ENCODE results near the gene CIDEB.
A peak's percentile ranks its signal among the peaks of the same experiment; 100 is the strongest.
"Not testable (repeated sequence)": the region's sequence is repeated elsewhere in the genome, so short reads cannot be mapped to it uniquely, and the experiment has no call there.

Gene CIDEB

DNA sequence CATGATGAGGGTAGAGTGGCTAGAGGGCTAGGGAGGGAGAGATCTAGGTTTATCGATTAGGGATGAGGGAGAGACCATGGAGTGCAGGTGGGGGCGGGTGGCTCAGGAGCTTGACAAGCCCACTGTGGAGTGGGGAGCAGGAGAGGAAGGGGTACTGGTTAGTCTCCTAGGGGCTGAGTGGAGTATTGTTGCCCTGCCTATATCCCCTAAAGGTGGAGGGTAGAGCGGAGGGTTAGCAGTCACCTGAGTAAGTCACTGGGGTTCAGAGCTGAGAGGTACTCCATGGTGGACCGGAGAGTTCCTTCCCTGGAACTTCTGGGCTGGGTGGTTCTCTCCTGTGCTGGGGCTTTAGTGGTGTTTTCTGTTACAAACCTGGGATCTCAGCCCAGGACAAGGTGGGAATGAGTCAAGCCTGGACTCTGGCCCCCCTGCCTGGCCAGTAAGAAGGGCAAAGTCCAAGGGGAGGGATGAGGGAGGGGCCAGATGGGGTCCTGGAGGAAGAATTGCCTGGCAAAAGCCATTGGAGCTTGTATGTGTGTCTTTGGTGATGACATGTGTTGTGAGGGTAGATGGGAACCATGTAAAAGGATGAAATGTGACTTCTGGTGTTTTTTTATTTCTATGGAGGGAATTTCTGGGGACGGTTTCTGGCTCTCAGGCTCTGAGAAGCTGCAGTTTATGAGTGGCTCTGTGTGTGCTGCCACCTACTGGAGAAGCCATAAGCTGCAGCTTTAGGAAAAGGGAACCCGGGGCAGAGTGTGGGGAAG is at the start of gene CIDEB:
CIDEB (minus strand) TSS at position 403 of the 767 bp plus-strand sequence; CDS start at position 284, 119 bp downstream.
- peak in 1 of 2 donors; percentile 49 for DNase-seq (ENCODE audit: low read depth in 2 of 2)

GRCh38 chr14:24356208-24356607 is 48.4 kb upstream of the CIDEB start:
- DNase-seq (ENCODE audit: low read depth in 2 of 2) = no peak

- DNase-seq (ENCODE audit: low read depth in 2 of 2) = no peak
These were observed 47.2 kb upstream of the CIDEB start for GRCh38 chr14:24355009-24355408.

DNA sequence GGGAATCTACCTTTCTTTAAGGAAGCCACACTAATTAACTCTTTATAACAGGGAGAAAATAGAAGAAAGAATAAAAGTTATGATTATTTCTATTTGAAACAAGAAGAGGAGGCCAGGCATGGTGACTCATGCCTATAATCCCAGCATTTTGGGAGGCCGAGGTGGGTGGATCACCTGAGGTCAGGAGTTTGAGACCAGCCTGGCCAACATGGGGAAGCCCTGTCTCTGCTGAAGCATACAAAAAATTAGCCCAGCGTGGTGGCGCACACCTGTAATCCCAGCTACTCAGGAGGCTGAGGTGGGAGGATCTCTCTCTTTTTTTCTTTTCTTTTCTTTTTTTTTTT is 46.7 kb upstream of the CIDEB start:
- not testable (repeated sequence) for DNase-seq (ENCODE audit: low read depth in 2 of 2)

DNA sequence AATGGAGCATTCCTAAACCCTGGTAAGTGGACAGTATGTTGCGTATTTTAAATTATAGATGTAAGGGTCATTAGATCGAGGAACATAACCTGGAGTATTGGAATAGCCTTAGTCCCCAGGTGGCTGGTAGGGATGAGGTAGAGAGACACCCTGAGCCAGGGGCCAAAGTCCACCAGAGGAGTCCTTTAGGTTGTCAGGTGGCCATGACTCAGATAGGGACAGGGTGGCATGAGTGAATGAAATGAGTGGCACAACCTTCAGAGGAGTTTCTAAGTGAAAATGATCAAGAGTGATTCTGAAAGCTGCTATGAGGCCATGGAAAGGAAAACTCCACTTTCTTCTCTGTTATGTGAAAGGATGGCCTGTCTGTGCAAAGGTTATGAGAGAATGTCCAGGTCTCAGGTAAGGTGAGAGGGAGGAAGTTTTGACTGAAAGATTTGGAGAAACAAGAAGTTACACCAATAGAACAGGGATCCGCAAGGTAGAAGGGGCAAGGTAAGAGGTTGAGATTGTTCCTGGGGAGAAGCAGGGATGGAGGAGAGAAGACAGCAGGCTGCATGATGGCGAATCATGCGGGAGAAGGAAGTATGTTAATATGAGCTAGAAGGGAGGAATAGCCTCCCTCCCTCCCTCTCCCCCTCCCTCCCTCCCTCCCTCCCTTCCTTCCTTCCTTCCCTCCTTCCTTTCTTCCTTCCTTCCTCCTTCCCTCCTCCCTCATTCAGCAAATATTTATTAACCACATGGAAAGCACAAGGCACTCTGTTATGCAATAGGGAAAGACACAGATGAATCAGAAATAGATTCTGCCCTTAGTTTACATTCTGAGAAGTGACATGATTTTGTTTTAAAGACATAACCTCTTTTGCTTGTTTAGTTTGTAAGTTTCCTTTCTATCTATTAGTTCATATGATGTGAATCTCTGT is 46.0 kb upstream of the CIDEB start:
- no peak for DNase-seq (ENCODE audit: low read depth in 2 of 2)

DNA sequence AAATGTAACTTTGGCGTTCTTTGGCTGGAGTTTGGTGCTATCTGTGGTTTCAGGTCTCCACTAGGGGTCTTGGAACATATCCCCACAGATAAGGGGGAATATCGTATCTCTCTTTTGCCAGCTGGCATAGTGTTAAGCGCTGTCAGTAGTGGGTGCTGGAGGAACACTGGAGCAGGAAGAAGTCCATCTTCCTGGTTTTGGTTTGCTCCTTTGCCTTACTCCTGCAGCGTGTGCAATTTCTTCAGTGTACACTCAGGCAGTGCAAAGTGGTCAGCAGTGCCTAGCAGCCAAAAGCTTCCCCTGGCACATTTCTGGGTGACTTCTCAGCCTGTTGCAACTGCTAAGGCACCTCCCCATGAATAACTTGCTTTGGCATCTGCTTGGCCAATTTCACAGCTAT is 43.7 kb upstream of the CIDEB start:
- no peak for DNase-seq (ENCODE audit: low read depth in 2 of 2)

GRCh38 chr14:24349742-24350141 is 42.0 kb upstream of the CIDEB start:
- DNase-seq (ENCODE audit: low read depth in 2 of 2) = no peak

GRCh38 chr14:24348186-24348585 is 40.4 kb upstream of the CIDEB start:
- no peak for DNase-seq (ENCODE audit: low read depth in 2 of 2)

GRCh38 chr14:24347134-24347533 is 39.4 kb upstream of the CIDEB start:
- no peak for DNase-seq (ENCODE audit: low read depth in 2 of 2)

- no peak for DNase-seq (ENCODE audit: low read depth in 2 of 2)
These were observed 36.3 kb upstream of the CIDEB start for GRCh38 chr14:24343795-24344660.

GRCh38 chr14:24342889-24343288 is 35.1 kb upstream of the CIDEB start:
- no peak for DNase-seq (ENCODE audit: low read depth in 2 of 2)

DNA sequence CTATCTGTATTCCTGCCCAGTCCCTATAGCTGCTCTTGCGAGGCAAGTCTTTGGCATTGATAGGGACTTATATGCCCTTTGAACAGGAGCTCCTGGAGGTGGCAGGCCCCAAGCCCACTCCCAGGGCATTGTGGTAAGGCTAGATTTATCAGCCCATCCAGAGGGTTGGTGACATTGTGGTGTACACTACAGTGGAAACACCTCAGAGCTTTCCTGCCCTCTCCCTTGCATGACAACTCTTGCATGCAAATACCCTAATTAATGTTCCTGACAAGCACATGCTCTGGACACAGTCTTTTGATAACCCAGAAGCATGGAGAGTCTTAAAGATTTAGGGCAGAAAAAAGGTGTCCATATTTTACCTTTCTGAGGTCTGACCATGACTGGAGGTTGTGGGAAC is 32.8 kb upstream of the CIDEB start:
- DNase-seq (ENCODE audit: low read depth in 2 of 2) = no peak

DNA sequence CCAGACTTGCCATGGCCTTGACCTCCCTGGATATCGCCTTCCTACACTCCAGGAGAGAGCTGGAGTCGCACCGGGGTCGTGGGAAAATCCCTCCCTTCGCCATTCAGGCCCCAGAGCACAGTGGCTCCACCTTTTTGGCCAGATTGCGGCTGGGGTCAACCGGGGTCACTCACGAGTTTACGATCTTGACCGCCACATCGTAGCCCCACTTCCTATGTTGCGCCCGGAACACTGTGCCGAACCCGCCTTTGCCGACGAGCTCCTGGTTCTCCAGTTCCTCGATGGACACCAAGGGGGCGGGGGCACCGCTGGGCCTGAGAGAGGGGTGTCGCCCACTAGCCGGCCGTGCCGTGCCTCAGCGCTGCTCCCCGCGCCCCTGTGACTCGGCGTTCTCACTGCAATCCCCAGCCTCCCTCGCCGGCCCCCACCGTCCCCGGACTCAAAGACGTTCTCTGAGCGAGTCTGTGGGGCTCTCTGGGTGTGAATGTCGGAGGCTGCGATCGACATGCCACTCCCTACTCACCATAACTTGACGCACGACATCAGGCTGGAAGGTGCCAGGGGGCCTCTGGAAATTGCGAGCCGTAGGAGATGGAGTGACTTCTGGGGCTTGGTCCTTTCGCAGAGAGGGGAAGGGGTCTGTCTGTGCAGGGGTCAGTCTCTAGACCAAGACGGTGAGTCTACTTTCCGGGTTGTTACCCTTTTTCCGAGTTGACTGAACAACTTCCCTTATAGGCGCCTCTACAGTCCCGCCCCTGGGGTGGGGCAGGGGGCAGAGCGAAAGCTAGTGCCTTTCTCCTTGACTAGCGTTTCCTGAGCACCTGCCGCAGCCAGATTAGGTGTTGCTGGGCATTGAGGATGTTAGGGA is 31.7 kb upstream of the CIDEB start, which contains the start of gene RIPK3:
RIPK3 (minus strand) TSS at position 708 of the 868 bp plus-strand sequence; CDS start at position 543, 165 bp downstream.
- peak in 1 of 2 donors; percentile 59 for DNase-seq (ENCODE audit: low read depth in 2 of 2)

DNA sequence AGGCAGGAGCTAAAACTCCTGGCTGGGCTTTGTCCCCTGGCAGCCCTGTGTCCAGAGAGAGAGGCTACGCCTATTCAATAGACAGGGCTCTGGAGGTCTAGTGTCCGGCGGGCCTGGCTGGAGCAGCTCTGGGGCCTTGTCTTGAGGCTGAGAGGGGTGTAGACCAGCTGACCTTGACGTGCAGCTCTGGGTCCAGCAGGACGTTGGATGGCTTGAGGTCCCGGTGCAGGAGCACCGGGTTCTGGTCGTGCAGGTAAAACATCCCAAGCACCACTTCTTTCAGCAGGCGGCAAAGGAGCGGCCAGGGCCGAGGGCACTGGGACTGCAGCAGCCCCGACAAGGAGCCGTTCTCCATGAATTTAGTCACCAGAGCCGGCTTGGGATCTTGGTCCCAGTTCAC is 31.1 kb upstream of the CIDEB start:
- no peak for DNase-seq (ENCODE audit: low read depth in 2 of 2)

DNA sequence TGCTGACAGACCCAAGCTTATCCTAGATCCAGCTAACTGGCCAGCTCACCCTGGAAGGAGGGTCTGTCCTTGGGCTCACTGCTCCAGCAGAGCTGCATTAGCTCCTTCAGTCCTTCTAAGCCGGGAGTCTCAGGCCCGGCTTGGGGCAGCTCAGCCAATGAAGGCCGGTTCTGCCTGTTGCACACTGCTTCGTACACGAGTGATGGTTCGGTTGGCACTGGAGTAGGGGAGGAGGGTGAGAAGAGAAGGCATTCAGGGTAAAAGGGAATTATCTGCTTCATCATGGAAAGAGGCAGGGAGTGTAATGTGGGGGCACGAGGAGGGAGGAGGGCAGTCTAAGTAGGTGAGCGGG is 30.0 kb upstream of the CIDEB start:
- no peak for DNase-seq (ENCODE audit: low read depth in 2 of 2)

GRCh38 chr14:24337144-24337823 is 29.5 kb upstream of the CIDEB start:
- DNase-seq (ENCODE audit: low read depth in 2 of 2) = no peak

- no peak for DNase-seq (ENCODE audit: low read depth in 2 of 2)
These were observed 27.8 kb upstream of the CIDEB start for GRCh38 chr14:24335461-24336171.

DNA sequence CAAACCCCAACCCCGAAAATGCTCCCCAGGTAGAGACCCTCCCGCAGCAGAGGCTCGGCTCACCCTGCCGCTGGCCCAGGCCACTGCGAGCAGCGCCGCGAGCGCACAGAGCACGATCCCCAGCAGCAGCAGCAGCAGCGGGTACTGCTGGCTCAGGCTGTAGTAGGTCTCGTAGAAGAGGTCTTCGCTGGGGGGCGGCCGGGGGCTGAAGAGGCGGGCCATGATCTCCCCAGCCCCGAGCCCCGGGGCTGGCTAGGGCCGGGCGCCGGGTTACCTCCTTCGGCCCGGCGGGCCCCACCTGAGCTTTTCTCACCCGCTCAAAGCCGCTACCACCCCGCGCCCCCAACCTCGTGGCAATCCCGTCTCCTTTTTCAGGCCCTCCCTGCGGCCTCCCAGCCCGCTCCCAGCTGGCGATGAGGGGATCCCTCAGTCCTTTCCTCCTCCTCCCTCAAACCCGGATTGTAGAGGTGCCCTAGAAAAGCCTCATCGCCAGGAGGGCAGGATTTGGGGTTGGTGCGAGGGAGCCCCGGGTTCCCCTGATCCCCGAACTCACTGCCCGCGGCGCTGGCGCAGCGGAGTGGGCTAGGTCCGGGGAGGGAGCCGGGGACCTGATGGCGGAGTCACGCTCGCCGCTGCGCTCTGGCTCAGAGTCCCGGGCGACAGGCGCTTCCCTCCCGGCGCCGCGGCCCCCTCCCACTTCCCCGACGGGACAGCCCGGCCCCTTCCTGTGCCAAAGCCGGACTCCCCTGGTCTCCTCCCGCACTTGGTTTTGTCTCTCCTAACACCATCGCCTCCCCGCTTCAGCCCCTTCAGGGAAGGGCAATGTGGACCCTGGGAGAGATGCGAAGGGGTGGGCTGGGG is 26.9 kb upstream of the CIDEB start, which contains the start of gene ADCY4:
ADCY4 (minus strand) TSS at position 641 of the 861 bp plus-strand sequence; CDS start at position 222, 419 bp downstream.
- no peak for DNase-seq (ENCODE audit: low read depth in 2 of 2)

Measured in stimulated activated CD4-positive, alpha-beta T cell treated with anti-CD3 and anti-CD28 coated beads, Interleukin-15, amount 100 ng/mL, for 48 hours (primary cell).